Skin of body (tissue), 2 donors: ENCODE measurements around the gene ZNF621. TPM values are rescaled to one million over a fixed set of nuclear protein-coding genes. Genes with fewer than 3 reads are reported as not detected.

Source experiments
- DNase-seq: peaks from one replicate; lab custom pipeline; 2025; lab: John Stamatoyannopoulos, UW
- total RNA-seq: library from RNA; depleted of rRNA; stranded (reverse); fragments of >200 nt; gene quantifications from one replicate; pipeline ENCODE4 v1.2.3, GENCODE V29; 2014

The ZNF621 gene
- total RNA-seq: 12.9 TPM

DNA sequence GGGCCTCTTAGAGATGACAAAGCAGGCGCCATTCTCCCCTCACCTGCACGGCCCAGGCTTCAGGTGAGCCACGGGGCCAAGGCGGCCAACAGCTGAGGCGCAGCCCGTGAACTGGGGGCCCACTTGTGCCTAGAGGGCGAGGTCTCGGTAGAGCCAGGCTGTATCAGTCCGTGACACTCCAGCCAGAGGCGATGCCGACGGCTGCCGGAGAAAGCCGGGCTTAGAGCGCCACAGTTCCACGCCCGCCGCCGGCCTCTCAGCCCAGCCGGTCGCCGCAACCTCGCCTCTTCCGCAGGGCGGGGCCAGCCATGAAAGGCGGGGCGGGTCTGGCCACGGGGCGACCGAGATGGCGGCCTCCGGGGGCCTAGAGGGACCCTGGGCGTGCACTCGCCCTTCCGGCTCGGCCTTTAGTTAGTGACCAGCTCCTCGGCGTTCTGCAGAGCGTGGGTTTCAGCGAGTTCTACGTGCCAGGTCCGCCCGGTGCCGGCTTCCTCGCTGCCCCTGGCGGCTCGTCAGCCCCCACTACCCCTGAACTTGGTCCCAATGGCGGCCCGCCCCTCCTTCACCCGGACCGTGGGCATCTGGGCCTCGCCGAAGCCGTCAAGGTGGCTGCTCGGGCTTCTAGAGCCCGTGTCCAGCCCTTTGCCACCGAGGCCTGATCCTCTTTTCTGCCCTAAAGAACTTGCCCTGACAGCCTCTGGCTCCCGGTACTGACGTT, at the start of gene ZNF621:
TSS of gene ZNF621 (plus strand) at position 393 of the 718 bp plus-strand sequence. CDS start 881 bp downstream, outside the sequence.
- peak; percentile 19 for DNase-seq

DNA sequence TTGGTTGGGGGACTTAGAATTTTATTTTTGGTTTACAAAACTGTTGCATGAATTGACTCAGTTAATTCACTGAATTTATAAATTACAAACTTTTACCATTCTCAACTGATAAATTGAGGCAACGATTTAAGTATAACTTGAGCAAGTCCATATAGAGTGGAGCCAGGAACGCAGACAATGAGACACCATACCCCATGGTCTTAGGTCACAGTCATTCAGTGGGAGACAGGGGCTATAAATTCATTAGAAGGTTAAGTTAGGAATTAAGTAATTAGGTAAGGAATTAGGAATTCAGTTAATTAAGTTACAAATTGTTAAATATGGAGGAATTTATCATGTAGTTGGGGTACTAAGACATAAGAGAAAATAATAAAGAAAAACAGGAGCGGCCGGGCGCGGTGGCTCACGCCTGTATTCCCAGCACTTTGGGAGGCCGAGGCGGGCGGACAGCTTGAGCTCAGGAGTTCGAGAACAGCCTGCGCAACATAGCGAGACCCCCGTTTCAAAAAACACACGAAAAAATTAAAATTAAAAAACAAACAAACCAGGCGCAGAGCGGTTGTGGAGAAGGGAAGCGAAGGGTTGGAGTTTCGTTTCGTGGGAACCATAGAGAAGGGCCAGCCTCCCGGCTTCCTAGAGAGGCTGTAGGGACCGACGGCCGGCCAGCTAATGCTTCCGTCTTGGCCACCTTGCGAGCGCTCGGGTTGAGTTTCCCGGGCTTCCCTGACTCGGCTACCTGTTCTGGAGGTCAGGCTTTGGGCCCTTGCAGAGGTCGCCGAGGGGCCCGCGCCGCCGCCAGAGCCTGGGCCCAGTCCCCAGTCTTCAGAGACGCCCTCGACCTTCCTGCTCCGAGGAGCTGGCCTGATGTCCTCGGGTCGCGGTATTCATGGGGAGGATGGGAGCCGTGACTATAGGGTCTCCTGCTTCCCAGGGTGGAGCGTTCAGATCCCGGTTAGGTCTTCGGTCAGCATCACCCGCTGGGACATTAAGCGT, 48.0 kb upstream of the ZNF621 start, which contains the start of gene ZNF619:
TSS of gene ZNF619 (plus strand) at position 645 of the 993 bp plus-strand sequence. CDS start 858 bp downstream, outside the sequence.
- DNase-seq: peak; percentile 25

DNA sequence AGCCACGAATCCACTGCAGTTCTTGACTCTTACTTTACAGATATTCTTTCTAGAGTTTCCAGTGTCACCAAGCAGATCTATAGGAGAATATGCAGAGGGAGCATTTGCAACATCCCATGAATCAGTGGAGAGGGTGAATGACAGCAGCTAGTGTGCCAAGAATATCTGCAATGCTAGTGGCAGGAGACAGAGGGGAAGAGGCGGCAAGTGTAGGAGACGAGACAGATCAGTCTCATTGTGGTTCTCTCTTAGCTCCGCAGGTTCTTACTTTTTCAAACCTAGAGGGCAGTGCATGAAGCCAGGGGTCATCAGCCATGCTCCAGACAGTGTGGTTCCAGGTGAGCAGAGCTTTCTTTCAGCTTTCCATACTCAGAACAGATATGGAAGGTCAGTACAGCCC, 47.1 kb upstream of the ZNF621 start:
- DNase-seq: no peak

DNA sequence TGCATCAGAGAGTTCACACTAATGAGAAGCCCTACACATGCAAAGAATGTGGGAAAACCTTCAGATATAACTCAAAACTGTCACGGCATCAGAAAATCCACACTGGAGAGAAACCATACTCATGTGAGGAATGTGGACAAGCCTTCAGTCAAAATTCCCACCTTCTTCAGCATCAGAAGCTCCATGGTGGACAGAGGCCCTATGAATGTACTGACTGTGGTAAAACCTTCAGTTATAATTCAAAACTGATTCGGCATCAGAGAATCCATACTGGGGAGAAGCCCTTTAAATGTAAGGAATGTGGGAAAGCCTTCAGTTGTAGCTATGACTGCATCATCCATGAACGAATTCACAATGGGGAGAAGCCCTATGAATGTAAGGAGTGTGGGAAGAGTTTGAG, 37.6 kb upstream of the ZNF621 start:
- DNase-seq: no peak

DNA sequence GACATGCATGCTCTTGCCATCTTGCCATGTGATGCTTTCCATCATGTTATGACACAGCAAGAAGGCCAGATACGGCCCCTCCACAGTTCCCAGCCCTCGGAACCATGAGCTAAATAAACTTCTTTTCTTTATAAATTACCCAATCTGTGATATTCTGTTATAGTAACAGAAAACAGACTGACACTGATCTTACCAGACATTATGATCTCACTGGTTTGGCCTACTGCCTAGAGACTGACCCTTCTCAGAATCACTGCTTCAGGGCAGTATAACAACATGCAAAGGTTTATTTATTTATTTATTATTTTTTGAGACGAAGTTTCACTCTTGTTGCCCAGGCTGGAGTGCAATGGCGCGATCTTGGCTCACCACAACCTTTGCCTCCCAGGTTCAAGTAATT, 33.8 kb upstream of the ZNF621 start:
- DNase-seq: no peak

DNA sequence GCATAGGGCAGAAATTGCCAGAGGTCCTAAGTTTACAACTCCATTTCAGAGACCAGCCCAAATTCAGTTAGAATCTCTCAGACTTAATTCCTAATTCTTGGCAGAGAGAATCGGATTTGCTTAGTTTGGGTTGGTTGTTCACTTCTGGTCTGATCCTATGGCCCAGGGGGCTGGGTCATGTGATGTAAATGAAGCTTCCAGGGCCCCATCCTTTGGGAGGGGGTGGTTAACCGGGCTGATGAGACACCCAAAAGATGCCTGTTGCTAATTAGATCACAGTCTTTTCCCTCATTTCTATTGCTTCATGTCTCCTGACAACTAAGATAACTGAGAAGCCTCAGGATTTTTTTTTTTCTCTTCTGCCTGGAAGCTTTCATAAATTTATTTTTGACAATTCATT, 30.1 kb upstream of the ZNF621 start:
- DNase-seq: no peak

DNA sequence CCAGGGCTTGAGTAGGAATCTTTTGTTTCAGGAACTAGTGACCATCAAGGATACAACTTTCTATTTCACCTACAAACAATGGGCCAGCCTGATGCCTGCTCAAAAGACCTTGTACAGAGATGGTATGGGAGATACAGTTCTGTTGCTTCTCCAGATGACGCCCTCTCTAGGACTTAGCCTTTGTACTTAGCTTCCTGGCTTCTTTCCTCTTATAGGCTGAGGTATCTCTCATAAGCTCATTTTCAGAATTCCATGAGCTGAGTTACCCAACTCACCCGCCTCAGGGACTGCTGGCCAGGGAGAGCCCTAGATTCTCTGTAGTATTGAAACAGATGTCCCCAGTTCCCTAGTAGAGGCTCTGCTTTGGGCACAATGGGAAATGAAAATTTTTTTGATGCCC, 27.5 kb upstream of the ZNF621 start:
- no peak for DNase-seq

DNA sequence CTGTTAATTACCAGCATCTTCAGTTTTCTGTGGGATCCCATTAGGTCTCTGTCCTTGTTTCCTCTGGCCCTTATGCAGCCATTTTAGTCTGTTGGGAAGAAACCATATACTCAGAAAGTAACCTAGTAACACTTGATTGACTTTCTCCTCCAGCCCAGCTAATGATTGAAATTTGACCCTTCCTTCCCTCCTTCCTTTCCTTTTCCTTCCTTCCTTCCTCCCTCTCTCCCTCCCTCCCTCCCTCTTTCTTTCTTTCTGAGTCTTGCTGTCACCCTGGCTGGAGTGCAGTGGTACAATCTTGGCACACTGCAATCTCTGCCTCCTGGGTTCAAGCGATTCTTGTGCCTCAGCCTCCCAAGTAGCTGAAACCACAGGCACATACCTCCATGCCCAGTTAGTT, 24.8 kb upstream of the ZNF621 start:
- no peak for DNase-seq

DNA sequence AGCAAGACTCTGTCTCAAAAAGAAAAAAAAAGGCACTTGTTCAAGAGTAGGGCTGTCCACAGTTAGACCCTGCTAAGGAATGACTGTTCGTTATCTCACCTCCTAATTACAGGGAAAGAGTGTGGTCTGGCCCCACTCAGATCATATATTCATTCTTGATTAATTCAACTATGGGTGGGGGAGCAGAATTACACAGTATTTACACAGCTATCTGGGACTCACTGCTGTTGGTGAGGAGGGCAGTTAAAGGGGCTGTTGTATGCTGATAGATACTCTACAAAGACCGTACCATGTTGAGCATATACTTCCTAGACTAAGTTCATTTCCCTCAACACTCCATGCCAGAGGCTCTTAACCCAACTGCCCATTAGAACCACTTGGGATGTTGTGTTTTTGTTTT, 22.7 kb upstream of the ZNF621 start:
- no peak for DNase-seq

DNA sequence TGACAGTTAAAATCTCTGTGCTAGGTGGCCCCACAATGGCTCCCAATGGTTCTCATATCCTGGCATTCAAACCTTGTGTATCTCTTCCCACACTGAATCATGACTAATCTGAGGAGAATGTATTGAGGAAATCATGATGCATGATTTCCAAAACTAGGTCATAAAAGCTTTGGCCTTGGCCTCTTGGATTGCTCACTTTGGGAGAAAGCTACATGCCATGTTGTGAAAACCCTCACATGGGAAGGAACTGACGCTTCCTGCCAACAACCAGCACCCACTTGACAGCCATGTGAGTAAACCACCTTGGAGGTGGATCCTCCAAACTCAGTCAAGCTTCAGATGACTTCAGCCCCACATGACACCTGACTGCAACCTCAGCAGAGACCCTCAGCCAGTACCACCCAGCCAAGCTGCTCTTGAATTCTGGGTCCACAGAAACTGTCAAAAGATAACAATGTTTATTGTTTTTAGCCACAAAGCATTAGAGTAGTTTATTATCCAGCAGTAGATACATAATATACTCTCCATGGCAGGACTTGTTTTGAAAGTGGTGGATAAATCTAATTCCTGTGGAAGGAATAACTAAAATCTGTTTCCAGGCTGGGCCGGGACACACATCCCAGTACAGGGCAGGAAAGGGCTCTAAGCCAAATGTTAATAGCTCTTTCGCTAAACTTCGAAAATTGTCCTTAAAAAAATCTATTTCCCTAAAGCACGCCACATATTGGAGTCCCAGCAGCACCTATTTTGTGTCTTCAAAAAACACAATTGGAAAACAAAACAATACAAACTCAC, 19.9 kb upstream of the ZNF621 start:
- no peak for DNase-seq

DNA sequence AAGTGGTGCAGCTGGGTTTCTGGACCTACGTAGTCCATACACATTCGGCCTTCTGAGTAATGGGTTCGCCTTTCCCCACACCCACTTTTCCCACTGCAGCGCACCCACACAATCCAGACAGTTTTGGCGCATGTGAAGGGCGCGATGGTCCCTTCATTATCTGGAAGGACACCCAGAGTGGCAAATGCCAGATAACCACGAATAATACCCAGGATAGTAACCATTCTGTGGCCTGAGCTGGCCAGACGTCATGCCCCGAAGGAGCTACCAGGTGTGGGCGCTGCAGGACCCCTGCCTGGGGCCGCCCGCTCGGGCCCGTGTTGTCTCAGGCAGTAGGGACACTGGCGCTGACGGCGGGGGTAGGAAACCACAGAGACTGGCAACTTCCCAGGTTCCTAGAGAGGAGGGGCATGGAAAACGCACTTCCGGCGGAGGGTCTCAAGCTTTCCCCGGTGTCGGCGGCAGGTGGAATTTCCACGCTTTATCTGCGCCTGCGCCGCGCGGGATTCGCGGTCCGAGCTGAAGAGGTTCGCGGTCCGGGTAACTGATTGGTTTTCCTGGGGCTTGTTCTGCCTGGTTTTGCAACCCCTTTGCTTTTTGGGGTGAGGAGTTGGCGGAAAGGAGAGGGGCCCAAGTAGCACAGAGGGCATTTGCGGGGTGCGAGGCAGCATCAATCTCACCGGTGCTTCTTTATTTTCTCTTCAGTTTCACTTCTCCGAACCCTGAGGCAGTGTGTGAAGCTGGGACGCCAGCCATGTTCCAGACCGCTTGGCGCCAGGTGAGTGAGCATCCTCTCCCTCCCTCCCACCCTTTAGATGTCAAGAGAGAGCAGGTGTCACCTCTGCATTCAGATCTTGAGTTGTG, 18.9 kb upstream of the ZNF621 start, which contains the start of gene ZNF620:
TSS of gene ZNF620 (plus strand) at position 441 of the 864 bp plus-strand sequence. CDS start at position 755, 314 bp downstream.
- peak; percentile 14 for DNase-seq

DNA sequence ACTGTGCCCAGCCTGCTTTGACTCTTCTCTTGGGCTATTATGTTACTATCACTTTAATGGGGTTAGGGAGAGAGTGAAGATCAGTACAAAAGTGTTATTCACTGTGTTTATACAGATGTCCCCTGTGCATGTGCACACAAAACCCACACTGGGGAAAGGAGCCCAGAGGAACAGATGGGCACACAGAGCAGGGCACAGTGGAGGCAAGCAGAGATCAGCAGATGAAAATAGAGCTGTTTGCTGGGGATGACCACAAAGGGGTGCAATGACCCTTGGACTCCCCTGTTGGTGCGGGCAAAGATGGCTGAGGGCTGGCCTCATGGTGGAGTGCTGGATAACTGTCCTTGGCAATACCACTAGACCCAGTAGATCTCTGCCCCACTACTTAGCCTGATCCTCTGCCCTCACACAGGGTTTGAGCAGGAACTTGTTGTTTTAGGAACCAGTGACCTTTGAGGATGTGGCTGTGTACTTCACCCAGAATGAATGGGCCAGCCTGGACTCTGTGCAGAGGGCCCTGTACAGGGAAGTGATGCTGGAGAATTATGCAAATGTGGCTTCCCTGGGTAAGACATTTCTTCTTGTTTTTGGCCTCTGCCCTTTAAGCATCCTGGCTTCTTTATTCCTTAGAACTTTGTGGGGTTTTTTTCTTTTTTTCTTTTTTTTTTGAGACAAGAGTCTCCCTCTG, 13.6 kb upstream of the ZNF621 start:
- no peak for DNase-seq

DNA sequence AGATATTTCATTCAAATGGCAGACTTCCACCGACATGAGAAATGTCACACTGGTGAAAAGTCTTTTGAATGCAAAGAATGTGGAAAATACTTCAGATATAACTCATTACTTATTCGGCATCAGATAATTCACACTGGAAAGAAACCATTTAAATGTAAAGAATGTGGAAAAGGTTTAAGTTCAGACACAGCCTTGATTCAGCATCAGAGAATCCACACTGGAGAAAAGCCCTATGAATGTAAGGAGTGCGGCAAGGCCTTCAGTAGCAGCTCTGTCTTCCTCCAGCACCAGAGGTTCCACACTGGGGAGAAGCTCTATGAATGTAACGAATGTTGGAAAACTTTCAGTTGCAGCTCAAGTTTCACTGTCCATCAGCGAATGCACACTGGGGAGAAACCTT, 8.6 kb upstream of the ZNF621 start:
- DNase-seq: no peak

DNA sequence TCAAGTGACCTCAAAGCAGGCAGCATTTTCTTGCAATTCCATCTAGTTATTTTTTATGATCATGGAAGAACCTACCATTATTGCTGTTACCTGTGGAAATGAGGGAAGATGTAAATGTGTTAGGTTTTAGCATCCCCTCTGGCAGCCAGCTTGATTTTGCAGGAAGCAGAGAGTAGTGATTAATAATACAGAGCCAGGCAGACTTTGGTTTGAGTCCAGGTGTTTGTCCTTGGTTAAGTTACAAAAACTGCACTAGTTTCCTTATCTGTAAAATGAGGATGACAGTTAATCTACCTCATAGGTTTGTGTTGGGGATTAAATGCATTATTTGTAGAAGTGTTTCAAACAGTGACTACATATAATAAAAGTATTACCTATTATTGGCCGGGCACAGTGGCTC, 6.7 kb upstream of the ZNF621 start:
- DNase-seq: no peak

DNA sequence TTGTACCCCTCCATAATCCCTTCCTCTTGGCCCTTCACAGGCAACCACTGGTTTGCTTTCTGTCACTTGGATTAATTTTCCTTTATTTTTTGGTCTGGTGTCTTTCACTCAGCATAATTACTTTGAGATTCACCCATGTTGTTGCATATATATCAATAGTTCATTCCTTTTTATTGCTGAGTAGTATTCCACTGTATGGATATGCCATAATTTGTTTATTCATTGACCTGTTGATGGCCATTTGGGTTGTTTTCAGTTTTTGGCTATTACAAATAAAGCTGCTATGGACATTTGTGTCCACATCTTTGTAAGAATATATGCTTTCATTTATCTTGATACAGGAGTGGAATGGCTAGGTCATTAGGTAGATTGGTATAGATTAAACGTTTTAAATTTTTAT, 5.9 kb upstream of the ZNF621 start:
- DNase-seq: no peak

DNA sequence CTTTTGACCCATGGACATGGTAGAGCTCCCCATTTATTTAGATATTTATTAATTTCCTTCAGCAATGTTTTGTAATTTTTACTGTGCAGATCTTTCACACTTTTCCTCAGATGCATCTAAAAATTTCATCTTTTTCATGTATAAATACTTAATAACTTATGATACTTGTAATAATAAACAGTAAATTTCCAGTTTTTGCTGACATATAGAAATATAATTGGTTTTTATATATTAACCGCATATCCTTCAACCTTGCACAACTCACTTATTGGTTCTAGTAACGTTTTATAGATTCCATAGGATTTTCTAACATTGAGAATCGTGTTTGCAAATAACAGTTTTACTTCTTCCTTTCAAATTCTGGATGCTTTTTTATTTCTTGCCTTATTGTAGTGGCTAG, 3.5 kb upstream of the ZNF621 start:
- no peak for DNase-seq

DNA sequence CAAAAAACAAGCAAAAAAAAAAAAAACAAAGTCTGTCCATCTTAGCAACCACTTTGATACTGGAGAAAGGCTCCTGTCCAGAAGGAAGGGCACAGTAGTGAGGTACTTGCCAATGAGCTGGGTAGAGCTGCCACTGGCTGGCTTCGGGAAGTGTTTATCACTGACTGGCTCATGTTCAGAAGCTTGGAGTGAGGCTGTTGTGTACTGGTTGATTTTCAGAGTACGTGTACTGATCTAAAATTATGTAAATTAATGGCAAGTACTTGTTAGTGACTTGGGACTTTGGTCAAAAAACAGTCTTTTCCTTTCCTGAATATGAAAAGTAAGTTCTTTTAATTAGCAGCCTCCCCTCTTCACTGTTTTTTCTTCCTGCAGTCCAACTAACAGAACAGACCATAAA, 979 bp upstream of the ZNF621 start:
- DNase-seq: no peak

DNA sequence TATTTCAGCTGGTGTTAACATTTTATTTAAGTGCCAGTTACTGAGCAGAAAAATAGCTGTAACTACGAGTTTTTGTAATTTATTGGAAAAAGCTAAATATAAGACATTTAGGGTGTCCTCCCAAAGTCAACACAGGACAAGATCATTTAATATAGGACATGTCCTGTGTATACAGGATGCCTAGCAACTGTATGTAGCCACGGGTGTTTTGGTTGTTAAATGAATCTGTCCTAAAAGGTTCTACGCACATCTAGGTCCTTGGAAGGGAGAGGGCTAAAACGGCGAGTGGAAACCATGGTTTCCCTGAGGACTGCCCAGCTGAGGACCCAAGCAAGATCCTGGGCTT, 565 bp upstream of the ZNF621 start:
- no peak for DNase-seq

DNA sequence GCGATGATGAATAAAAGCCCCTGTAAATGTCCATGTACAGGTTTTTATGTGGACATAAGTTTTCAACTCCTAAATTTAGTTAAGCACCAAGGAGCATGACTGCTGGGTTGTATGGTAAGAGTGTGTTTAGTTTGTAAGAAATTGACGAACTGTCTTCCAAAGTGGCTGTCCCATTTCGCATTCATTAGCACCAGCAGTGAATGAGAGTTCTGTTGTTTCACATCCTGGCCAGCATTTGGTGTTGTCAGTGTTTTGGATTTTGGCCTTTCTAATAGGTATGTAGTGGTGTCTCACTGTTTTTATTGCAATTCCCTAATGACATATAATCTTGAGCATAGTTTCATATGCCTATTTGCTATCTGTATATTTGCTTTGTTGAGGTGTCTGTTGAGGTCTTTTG, 3.7 kb downstream of the ZNF621 start:
- DNase-seq: no peak

DNA sequence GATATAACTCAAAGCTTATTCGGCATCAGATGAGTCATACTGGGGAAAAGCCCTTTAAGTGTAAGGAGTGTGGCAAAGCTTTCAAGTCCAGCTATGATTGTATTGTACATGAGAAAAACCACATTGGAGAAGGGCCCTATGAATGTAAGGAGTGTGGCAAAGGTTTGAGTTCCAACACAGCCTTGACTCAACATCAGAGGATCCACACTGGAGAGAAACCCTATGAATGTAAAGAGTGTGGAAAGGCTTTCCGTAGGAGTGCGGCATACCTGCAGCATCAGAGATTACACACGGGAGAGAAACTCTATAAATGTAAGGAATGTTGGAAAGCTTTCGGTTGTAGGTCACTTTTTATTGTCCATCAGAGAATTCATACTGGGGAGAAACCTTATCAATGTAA, 7.5 kb downstream of the ZNF621 start:
- no peak for DNase-seq
